Colonic mucosa (tissue), 4 donors: ENCODE results near the gene AAMDC. TPM values are rescaled to one million over a fixed set of nuclear protein-coding genes. Genes with fewer than 3 reads are reported as not detected.

Source experiments
- DNase-seq: peaks from one replicate; pipeline ENCODE4 v3.0.0-alpha.2; 2020
- H3K27ac ChIP-seq: fragments of 200-600 bp; one replicate; pipeline ENCODE4 v1.8.0; 2021
- H3K27me3 ChIP-seq: fragments of 200-600 bp; one replicate; pipeline ENCODE4 v1.8.0; 2021
- H3K36me3 ChIP-seq: fragments of 200-600 bp; one replicate; pipeline ENCODE4 v1.8.0; 2021
- H3K4me1 ChIP-seq: fragments of 200-600 bp; one replicate; pipeline ENCODE4 v1.8.0; 2021; ENCODE audit warnings: mild to moderate bottlenecking
- H3K4me3 ChIP-seq: fragments of 200-600 bp; one replicate; pipeline ENCODE4 v1.8.0; 2021
- H3K9ac ChIP-seq, 2 donors: one replicate each; pipeline ENCODE4 v1.7.0; 2013; ENCODE audit warnings: control low read depth in 2 of 2, low read depth in 2 of 2, low read length in 2 of 2
- H3K9me3 ChIP-seq: fragments of 200-600 bp; one replicate; pipeline ENCODE4 v1.8.0; 2021
- CTCF ChIP-seq: fragments of 200-600 bp; IDR thresholded peaks from one replicate; pipeline ENCODE4 v1.8.0; 2022; ENCODE audit warnings: antibody characterized with exemption, mild to moderate bottlenecking
- intact Hi-C: fragments of 100-400 bp; cut with DNase I; formaldehyde crosslinking; loops from one replicate; pipeline ENCODE4 v1.14.1; 2022
- total RNA-seq, 2 donors: library from RNA; stranded (reverse); fragmentation: NEBNext Ultra II Directional in 1 of 2; extraction: Animal tissue kit (Norgen Biotek cat#: 25700) in 1 of 2; gene quantifications; one replicate each; pipeline ENCODE4 v1.2.1, GENCODE V29; 2021
- donor health status: healthy.
- donor health status: DM: no; HTN: no; CAD: no.
- donor health status: DM: no; HTN: no; CAD: no.

The AAMDC gene
- total RNA-seq, 2 donors from 2014 or later = 12.9 to 20.0 TPM

- Histone ChIP-seq H3K27ac (no peak overlapping the region), H3K27me3 (no peaks in the 10 kb centered on the region), H3K4me1 (no peaks in the 10 kb centered on the region), H3K4me3 (no peak overlapping the region), H3K9ac (no peak overlapping the region), H3K36me3 (no peaks in the 10 kb centered on the region), H3K9me3 (no peaks in the 10 kb centered on the region)
- intact Hi-C loops = no loop called here
- no peak for TF ChIP-seq CTCF
- no peak for DNase-seq
Measured at GRCh38 chr11:77879218-77879617, 58.3 kb downstream of the AAMDC start.

GRCh38 chr11:77882396-77882795, 61.5 kb downstream of the AAMDC start:
- TF ChIP-seq CTCF = no peak
- no peak overlapping the region for H3K9ac ChIP-seq
- no peaks in the 10 kb centered on the region for H3K9me3 ChIP-seq
- DNase-seq = no peak
- H3K27me3 ChIP-seq = no peaks in the 10 kb centered on the region
- intact Hi-C loops = no loop called here
- no peak overlapping the region for H3K27ac ChIP-seq
- H3K4me3 ChIP-seq = no peak overlapping the region
- no peaks in the 10 kb centered on the region for H3K4me1 ChIP-seq
- H3K36me3 ChIP-seq = peaks cover 6% of the 10 kb centered on the region

GRCh38 chr11:77883775-77884174, 62.8 kb downstream of the AAMDC start:
- Histone ChIP-seq H3K27me3 (no peaks in the 10 kb centered on the region), H3K4me3 (no peak overlapping the region), H3K36me3 (peaks cover 6% of the 10 kb centered on the region), H3K9me3 (no peaks in the 10 kb centered on the region), H3K9ac (no peak overlapping the region), H3K27ac (no peak overlapping the region), H3K4me1 (no peaks in the 10 kb centered on the region)
- intact Hi-C loops = no loop called here
- no peak for DNase-seq
- no peak for TF ChIP-seq CTCF

- H3K36me3 ChIP-seq = peaks cover 6% of the 10 kb centered on the region
- H3K9ac ChIP-seq = no peak overlapping the region
- no peak for DNase-seq
- H3K27ac ChIP-seq = no peak overlapping the region
- H3K4me3 ChIP-seq = no peak overlapping the region
- H3K4me1 ChIP-seq = no peaks in the 10 kb centered on the region
- intact Hi-C loops = no loop called here
- TF ChIP-seq CTCF = no peak
- H3K9me3 ChIP-seq = no peaks in the 10 kb centered on the region
- H3K27me3 ChIP-seq = no peaks in the 10 kb centered on the region
Measured at GRCh38 chr11:77884186-77884828, 63.4 kb downstream of the AAMDC start.

- no peaks in the 10 kb centered on the region for H3K9me3 ChIP-seq
- DNase-seq = no peak
- H3K36me3 ChIP-seq = peaks cover 6% of the 10 kb centered on the region
- no peak for TF ChIP-seq CTCF
- no peak overlapping the region for H3K4me3 ChIP-seq
- no peaks in the 10 kb centered on the region for H3K4me1 ChIP-seq
- H3K27ac ChIP-seq = no peak overlapping the region
- H3K27me3 ChIP-seq = no peaks in the 10 kb centered on the region
- intact Hi-C loops = no loop called here
- no peak overlapping the region for H3K9ac ChIP-seq
Measured at GRCh38 chr11:77884829-77885190, 63.9 kb downstream of the AAMDC start.
